ENCODE measurements around the gene ANKIB1.

- no peak for TF ChIP-seq CTCF (IDR thresholded peaks at IDR 0.05)
- TF ChIP-seq POLR2A (IDR thresholded peaks at IDR 0.05) = no peak
These were observed 121.0 kb downstream of the ANKIB1 start for GRCh38 chr7:92366730-92367129.
